GM21526 (cell line): Measurements from ENCODE around the gene FYTTD1.

Experiments used
- ATAC-seq: cut with Tn5 transposase; IDR thresholded peaks from one replicate; pipeline ENCODE4 v1.9.1; 2021; ENCODE audit warnings: moderate library complexity; ENCODE audit not compliant: unreplicated experiment, low FRiP score

Gene FYTTD1

GRCh38 chr3:197829397-197830045, 79.8 kb downstream of the FYTTD1 start:
- no peak for ATAC-seq

- no peak for ATAC-seq
These were observed 80.8 kb downstream of the FYTTD1 start for GRCh38 chr3:197830308-197830966.

- no peak for ATAC-seq
These were observed 81.3 kb downstream of the FYTTD1 start for GRCh38 chr3:197830967-197831313.

GRCh38 chr3:197833930-197834715, 84.4 kb downstream of the FYTTD1 start:
- ATAC-seq = no peak

- ATAC-seq = no peak
These were observed 85.8 kb downstream of the FYTTD1 start for GRCh38 chr3:197835509-197835908.

GRCh38 chr3:197836244-197836643, 86.6 kb downstream of the FYTTD1 start:
- no peak for ATAC-seq
